Ecto neural progenitor cell (in vitro differentiated cells): ENCODE results near the gene PLA2G2D.
A peak's percentile ranks its signal among the peaks of the same experiment; 100 is the strongest.

Source experiments
- DNase-seq: peaks from one replicate; pipeline ENCODE4 v3.0.0-alpha.2; 2018; ENCODE audit warnings: low spot score

The PLA2G2D gene, protein sequence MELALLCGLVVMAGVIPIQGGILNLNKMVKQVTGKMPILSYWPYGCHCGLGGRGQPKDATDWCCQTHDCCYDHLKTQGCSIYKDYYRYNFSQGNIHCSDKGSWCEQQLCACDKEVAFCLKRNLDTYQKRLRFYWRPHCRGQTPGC

DNA sequence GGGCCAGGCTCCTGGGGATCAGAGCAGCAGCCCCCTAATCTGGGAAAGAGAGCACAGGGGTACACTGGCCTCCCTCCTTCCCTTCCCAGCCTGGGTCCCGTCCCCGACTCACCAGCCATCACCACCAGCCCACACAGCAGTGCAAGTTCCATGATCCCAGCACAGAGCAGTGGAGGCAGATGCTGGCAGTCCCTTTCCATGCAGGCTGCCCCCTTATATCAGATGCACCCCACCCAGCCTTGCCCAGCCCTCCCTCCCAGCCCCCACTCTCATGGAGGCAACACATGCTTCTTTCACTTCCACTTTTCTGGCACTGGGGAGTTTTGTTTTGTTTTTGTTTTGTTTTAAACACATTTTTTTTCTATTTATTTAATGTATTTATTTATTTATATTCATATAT, at the start of gene PLA2G2D:
Gene PLA2G2D (minus strand): TSS at position 190 of the 400 bp plus-strand sequence. CDS start 38 bp downstream, at position 152.
- DNase-seq: no peak

DNA sequence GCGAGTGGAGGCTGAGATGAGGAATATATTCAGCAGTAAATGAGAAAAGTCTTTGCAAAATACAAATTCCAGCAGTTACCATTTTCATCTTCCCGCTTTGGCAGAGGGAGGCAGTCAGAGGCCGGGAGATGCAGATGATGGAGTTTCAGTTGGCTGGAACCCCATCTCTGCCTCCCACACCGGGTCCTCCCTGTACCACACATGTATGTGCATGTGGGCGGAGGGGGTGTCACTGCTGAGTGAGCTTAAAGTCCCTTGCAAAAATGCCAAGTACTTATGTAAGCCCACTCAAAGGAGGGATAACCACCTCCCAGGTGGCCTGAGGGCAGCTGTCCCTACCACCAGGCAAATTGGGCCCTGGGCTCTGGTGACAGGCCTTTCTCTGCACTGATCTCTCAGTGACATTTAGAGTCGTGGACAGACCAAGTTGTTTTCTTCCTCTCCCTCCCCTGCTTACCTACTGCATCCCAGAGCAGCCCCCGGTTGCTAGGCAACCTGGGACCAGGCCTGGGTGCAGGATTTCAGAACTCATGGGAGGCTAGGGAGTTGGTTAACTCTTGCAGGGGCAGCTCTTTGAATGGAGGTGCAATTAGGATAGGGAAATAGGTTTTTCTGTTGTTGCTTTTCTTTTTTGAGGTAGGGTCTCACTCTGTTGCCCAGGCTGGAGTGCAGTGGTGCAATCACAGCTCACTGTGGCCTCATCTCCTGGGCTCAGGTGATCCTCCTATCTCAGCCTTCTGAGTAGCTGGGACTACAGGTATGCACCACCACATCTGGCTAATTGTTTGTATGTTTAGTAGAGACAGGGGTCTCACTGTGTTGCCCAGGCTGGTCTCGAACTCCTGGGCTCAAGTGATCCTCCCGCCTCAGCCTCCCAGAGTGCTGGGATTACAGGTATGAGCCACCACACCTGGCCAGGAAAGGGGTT, 49.5 kb upstream of the PLA2G2D start:
- DNase-seq: no peak

DNA sequence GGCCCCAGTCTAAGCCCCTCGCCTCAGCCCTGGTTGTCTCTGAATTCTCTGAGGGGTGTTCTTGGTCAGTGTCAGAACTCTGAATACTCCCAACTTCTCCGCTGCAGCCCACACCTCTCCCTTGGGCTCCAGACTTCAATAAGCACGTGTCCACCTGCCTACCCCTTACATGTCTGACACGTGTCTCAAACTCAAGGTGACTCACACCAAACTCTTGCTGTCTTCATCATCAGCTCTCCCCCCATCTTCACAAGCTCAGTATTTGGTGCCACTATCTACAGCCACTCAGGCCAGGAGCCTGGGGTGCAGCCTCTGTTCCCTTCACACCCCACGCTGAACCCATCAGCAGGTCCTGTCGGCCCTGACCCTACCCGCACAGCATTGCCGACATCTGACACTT, 47.8 kb upstream of the PLA2G2D start:
- no peak for DNase-seq

DNA sequence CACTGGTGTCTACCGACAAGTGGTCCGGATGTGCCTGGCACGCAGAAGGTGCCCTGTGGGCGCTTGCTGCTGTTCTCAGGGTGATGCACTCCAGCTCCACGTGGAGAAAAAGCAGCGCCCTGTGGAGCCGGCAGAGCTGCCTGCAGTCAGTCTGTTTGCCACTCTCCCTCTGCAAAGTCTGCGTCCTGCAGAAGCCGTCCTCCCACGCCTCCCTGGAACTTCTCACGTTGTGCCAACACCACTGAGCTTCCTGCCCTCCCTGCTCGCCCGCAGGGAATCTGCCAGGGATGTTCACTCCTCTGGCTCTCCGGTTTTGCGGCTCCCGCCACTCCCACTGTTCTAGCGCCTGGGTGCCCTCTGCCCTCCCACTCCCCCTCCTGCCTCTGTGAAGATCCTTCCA, 46.7 kb upstream of the PLA2G2D start:
- no peak for DNase-seq

DNA sequence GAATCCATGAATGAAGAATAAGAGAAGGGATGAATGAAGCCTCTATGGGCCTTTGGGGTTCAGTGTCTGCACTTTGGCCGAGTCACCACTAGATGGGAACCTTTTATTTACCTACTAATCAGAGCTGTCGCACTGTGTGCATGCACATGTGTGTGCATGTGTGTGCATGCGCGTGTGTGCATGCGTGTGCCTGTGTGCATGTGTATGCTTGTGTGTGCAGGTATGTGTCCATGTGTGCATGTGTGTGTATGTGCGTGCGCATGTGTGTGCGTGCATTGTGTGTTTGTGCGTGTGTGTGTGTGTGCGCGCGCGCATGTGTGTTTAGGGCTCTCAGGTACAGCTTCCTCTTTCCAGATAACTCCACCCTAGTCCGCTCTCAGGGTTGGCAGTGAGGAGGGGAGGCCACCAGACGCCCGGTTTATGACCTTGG, 46.2 kb upstream of the PLA2G2D start:
- DNase-seq: no peak

DNA sequence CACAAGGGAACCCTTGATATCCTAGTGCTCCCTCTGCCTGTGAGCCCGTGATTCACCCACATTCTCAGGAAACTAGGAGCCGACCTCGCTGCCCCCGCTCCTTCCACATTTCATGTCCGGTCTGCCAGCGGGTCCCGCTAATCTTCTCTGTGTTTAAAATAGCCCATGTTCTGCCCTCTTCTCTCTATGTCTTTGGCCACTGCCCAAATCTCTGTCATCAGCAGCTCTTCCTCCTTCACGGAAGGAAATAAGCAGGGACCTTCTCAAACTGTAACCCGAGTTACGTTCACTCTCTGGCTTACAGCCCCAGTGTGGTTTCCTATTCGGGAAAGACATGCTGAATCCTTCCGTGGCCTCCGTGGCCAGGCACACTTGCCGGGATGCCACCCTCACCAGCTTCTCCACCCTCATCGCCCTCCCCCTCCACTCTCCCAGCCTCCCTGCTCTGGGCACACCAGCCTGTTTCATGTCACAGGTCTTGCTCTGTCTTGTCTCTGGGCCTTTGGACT, 45.4 kb upstream of the PLA2G2D start:
- no peak for DNase-seq

DNA sequence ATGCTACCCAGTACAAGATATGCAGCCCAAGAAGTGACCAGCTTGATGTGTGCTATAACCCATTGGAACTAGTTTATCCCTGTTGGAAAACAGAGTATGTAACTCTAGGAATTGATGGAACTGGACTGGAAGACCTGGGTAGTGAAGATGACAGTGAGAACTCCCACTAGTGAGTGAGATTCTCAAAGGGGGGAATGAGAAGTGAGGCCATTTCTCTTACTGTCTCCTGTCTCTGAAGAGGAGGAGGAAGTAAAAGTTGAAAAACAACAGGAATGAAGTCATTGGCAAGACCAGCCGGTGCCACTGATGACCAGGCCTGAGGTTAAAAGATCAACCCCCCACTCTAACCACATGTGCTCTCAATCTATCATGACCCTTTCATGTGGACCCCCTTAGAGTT, 40.7 kb upstream of the PLA2G2D start:
- no peak for DNase-seq

DNA sequence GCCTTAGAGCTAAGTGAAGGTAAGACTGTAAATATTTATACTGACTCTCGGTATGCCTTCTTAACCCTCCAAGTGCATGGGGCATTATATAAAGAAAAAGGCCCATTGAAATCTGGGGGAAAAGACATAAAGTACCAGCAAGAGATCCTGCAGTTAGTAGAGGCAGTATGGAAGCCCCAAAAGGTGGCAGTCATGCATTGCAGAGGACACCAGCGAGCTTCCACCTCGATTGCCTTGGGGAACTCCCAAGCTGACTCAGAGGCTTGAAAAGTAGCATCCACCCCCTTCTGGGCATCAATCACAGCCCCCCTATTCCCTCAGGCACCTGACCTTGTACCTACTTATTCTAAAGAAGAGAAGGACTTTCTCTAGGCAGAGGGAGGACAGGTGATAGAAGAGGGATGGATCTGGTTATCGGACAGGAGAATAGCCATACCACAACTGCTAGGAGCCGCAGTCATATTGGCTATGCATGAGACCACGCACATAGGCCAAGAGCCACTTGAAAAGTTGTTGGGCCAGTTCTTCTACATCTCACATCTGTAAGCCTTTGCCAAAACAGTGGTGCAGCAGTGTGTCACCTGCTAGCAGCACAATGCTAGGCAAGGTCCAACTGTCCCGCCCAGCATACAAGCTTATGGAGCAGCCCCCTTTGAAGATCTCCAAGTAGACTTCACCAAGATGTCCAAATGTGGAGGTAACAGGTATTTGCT, 39.2 kb upstream of the PLA2G2D start:
- no peak for DNase-seq

DNA sequence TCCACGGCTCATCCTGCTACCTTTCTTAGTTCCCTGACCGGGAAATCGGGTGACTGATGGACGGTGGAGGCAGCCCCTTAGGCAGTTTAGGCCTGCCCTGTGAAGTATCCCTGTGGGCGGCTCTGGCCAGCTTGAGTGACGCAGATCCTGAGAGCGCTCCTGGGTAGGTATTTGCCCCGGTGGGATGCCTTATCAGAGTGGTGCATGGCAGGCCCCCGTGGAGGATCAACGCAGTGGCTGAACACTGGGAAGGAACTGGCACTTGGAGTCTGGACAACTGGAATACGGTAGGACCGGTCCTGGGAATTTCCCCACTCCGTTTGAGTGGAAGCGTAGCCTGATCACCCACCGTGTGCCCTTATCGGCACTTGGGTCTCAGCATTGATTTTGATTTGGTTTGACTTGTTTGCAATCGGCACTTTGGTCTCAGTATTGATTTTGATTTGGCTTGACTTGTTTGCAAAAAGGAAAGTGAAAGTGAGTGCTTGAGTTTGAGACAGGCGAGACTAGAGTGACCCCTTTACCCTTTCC, 35.0 kb upstream of the PLA2G2D start:
- DNase-seq: no peak

DNA sequence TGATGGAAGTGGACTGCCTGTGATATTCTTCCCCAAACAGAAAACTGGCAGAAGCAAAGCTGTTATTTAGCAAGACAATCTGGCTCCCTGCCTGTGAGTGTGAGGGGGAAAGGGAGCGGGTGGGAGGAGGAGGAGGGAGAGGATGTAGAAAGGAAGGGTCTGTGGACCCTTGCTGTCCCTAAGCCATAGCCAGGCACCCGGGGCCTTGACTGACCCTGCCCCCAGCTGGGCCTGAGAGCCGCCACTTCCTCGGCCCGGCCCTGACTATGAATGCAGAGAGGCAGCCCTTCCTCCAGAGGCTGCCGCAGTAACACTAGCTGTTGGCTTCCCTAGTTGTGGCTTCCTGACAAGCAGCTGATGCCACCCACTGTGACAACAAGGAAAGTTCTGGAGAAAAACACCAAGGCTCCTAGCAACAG, 33.7 kb upstream of the PLA2G2D start:
- DNase-seq: no peak

DNA sequence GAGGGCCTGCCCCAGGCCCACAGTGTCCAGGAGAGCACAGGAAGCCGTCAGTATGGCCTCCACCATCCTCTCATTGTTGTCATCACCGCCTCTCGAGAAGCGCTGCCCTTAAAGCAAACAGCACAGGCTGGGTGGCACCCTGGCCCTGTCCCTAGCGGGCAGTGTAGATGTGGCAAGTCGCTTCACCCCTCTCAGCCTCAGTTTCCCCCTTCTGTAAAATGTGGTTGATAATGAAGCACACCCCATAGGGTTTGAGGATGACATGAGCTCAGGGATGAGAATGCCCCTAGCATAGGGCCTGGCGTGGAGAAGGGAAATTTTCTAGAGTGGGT, 33.2 kb upstream of the PLA2G2D start:
- DNase-seq: no peak

DNA sequence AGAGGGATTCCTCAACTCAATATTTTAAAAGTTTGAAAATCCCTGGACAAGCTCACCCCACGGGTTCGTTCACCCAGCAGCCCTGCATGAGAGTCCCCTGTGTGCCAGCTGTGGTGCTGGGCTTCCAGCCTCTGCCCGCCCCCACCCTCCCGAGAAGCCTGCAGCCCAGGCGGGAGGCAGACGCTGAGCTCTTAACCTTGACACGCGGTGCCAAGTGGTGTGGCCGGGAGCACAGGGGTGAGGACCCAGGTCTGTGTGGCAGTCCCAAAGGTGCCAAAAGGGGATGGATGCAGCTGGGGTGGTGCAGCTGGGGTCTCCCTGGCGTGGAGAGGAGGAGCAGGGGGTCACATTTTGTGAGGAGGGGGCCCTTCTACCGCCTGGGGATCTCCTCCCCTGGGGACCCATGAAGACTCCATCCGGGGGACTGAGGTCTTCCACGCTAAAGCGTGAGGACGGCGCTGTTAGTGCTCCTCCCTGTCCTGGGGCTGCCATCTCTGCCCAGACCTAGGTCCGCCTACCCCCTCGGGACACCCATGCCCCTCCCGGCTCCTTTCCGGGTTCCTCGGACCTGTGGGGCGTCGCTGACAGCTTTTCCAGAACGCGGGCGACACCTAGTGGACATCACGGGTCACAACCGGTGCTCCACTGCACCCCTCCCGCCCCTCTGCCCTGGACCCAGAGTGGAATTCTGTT, 32.7 kb upstream of the PLA2G2D start:
- peak; percentile 87 for DNase-seq

DNA sequence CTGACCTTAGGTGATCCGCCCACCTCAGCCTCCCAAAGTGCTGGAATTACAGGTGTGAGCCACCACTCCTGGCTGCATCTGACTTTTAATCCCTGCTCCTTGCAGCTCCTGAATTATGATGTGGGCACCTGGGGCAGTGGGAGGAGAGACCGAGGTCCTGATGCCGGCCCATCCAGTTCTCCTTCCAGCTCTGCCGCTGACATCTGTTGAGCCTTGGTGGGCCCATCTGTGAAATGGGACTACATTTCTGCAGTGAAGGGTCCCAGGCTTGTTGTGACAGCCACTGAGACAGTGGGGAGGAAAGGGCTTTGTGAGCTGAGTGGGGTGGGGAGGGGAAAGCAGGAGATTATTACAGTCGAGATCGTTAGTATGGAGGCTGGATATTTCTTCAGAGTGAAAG, 31.6 kb upstream of the PLA2G2D start:
- no peak for DNase-seq

DNA sequence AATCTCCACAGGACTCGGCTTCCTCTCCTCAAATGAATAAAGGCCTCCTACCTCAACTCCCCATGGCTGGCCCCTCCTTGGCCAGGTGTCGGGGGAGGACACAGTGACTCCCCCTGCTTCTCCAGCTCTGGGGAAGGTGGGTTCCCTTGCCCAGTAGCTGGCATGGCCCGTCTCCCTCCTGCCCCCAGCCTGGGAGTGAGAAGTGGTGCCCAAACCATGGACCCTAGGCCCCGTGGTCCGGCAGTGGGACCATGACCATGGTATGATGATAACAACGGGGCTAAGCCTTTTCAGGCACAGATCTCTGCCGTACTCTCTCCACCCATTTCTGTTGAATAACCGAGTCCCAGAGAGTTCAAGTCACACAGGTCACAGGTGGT, 31.0 kb upstream of the PLA2G2D start:
- no peak for DNase-seq

DNA sequence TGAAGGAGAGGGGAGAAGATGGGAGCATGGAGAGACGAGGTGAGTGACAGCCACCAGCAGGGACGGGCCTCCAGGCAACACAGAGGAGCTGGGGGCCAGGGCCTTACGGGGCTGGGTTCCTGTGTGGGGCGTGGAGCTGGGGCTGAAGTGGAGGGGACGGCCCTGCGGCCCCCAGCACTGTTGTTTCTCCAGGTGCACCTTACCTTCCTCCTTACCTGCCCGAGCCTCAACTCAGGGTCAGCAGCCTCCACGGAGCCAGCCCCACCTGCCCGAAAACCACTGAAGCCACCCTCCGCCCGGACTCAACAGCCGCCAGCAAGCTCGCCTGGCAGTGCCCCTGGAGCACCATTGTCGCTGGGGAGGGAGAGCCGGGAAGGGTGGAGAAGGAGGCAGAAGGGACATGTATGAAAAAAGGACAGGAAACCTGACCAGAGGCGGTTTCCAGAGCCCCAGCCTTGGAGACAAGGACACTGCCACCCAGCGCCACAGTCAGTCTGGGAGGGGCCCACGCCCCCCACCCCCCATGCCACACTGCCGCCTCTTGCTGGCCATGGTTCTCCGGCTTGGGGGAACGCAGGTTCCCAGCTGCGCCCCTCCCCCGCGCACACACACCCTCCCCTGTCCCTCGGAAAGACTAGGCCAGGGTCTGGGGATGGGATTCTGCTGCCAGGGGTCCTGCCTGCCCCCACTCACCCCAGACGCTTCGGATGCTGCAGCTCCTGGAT, 30.4 kb upstream of the PLA2G2D start:
- no peak for DNase-seq

DNA sequence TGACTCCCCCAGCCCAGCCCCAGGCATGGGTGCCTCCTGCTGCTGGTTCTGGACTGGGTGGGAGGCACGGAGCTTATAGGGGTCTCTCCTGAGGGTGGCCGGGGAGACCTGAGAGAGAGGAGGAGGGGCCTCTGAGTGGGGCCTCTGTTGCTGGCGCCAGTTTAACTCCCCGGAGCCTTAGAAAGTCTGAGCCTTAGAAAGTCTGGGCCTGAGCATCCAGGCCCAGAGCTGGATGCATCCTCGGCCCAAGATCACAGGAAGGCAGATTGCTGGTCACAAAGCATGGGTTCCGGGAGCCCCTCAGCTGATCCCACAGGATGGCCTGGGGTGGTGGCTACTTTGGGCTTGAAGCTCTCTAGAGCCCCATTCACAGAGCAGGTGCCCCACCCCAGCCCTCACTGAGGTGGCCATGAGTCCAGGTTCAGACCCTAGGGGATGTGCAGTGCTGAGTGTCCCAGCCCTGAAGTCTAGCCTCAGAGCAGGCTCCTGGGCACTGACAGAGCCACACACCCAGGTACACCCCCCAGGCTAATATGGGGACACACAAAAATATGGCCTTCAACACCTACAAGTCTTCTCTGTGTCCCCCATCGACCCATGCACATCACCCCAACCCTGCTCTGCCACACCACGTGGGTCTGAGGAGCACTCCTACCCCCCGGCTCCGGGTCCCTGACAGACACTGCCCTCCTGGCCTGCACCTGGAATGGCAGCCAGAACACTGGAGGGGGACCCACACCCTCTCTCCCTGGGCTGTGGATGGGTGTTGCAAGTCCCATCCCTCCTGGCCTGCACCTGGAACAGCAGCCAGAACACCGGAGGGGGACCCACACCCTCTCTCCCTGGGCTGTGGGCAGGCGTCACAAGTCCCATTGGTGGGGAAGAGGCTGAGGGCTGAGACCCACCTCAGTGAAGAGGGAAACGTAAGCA, 29.5 kb upstream of the PLA2G2D start:
- no peak for DNase-seq

DNA sequence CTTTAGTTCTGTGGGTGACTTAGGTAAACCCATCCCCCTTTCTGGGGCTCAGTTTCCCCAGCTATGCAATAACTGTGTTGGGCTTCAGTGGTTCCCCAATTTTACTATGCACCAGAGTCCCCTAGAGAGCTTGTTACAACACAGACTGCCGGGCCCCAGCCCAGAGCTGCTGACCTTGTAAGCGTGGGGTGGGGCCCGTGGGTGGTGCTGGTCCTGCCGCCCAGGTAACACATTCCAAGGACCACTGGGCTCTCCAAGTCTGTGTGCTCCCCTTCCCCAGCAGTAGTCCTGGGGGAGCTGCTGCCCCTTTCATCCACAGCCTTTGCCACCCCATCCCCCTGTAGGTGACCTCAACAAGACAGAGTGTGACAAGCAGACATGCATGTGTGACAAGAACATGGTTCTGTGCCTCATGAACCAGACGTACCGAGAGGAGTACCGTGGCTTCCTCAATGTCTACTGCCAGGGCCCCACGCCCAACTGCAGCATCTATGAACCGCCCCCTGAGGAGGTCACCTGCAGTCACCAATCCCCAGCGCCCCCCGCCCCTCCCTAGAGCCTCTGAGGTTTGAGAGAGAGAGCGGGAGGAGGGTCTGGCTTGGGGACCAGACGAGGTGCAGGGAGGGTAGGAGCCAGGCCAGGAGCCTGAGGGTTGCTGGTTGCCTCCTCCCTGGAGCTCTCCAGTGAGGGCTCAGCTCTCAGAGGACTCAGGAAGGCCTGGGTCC, 28.7 kb upstream of the PLA2G2D start:
- DNase-seq: no peak

DNA sequence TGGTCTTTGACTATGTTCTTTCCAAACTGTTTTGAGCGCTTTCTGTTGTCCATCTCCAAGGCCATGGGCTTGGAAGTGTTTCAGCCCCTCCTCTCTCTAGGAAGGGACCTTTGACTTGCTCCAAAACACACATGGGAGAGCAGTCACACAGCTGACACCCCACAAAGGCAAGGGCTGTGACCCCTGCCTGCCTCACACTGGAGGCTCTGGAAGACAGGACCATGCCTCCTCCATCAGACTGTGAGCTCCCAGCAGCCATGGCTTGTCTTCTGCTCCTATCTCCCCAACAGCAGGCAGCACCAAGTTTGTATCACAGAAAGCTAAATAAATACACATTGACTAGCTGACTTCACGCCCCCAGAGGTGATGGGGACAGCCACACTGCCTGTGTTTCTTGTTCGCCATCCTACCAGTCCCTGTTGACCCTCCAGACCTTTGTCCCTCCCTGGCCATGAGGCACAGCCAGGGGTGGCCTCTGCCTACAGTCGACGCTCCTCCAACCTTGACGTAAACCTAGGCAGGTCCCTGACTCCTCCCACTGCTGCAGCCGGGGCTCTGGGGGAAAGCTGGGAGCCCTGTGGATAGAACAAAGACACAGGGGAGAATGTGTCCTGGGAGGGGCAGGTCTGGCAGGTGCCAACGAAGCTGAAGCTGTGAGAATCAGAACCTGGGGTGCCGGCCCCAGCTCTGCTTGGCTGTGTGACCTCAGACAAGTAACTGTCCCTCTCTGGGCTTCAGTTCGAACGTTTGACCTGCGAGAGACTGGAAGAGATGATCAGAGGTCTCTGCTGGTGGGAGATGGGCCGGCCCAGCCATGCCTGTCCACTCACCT, 24.6 kb upstream of the PLA2G2D start:
- no peak for DNase-seq

DNA sequence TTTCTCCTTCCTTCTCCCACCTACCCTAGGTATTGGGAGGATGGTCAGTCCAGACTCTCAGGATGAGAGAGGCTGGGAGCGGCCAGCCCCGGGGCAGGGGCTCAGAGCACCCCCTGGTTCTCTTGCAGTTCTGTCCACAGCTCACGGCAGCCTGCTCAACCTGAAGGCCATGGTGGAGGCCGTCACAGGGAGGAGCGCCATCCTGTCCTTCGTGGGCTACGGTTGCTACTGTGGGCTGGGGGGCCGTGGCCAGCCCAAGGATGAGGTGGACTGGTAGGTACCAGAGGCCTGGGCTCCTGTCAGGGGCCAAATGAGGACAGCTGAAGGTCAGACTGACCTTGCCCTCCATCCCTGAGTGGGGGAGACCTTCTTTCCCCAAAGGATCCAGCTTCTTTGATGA, 24.0 kb upstream of the PLA2G2D start:
- no peak for DNase-seq
